B cell (primary cell): ENCODE measurements around the gene FMN1. TPM values are rescaled to one million over a fixed set of nuclear protein-coding genes. Genes with fewer than 3 reads are reported as not detected.

Experiments used
- ATAC-seq: fragments of 200-7000 bp; cut with Tn5 transposase; one replicate; pipeline ENCODE4 v1.10.0; 2021; ENCODE audit warnings: low read depth, mild to moderate bottlenecking, moderate number of reproducible peaks, moderate library complexity
- CTCF ChIA-PET: fragments of 350-600 bp; sonication (Branson Sonifier 250); formaldehyde crosslinking; loops from one replicate; lab custom pipeline; 2021; ENCODE audit warnings: antibody characterized with exemption, inconsistent platforms; lab: Charles Lee
- POLR2A ChIA-PET: fragments of 350-600 bp; sonication (Branson Sonifier 250); formaldehyde crosslinking; loops from one replicate; lab custom pipeline; 2021; ENCODE audit warnings: antibody characterized with exemption; lab: Charles Lee
- DNase-seq: peaks from one replicate; pipeline ENCODE4 v3.0.0; 2013
- H2AFZ ChIP-seq: 2 replicates; pipeline ENCODE4 v1.6.1; 2012; ENCODE audit warnings: mild to moderate bottlenecking, low read depth, low read length; ENCODE audit not compliant: insufficient read depth, poor library complexity, severe bottlenecking
- H3K27ac ChIP-seq, 2 donors: 1 replicate in 1 of 2; 2 replicates in 1 of 2; pipeline ENCODE4 v1.5.1; 2012 to 2013; ENCODE audit warnings: low read length in 2 of 2, mild to moderate bottlenecking in 2 of 2, moderate library complexity in 1 of 2
- H3K27me3 ChIP-seq, 4 experiments: fragments of 200-600 bp in 1 of 4; sonication (generic) in 1 of 4; replicated peaks in 1 of 4; 1 replicate in 2 of 4; 2 replicates in 2 of 4; pipeline versions ENCODE4 v1.6.1 to v1.7.0; 2013 to 2016; ENCODE audit warnings: low read length in 3 of 4, mild to moderate bottlenecking in 2 of 4, mixed read lengths in 1 of 4, moderate library complexity in 1 of 4; ENCODE audit not compliant: insufficient read depth in 4 of 4, control insufficient read depth in 3 of 4; ENCODE audit errors: control extremely low read depth in 1 of 4
- H3K36me3 ChIP-seq, 2 experiments: replicated peaks in 1 of 2; 1 replicate in 1 of 2; 2 replicates in 1 of 2; pipeline versions ENCODE4 v1.6.1 to v1.7.1; 2013; ENCODE audit warnings: low read length in 1 of 2; ENCODE audit not compliant: insufficient read depth in 2 of 2, control insufficient read depth in 1 of 2; ENCODE audit errors: control extremely low read depth in 1 of 2, extremely low read depth in 1 of 2
- H3K4me1 ChIP-seq, 2 donors: fragments of 200-600 bp in 1 of 2; sonication (generic) in 1 of 2; 1 replicate in 1 of 2; 2 replicates in 1 of 2; pipeline versions ENCODE4 v1.5.1 to v1.6.1; 2013 to 2017; ENCODE audit warnings: low read length in 2 of 2; ENCODE audit not compliant: control insufficient read depth in 2 of 2, insufficient read depth in 2 of 2
- H3K4me2 ChIP-seq: replicated peaks from 2 replicates; pipeline ENCODE3; 2012; ENCODE audit warnings: mild to moderate bottlenecking, low read depth, low read length; ENCODE audit not compliant: poor library complexity, severe bottlenecking
- H3K4me3 ChIP-seq, 5 experiments: fragments of 200-600 bp in 1 of 5; sonication (generic) in 1 of 5; 1 replicate in 3 of 5; 2 replicates in 2 of 5; pipeline versions ENCODE4 v1.5.1 to v1.7.0; 2011 to 2016; ENCODE audit warnings: low read length in 4 of 5, mild to moderate bottlenecking in 4 of 5, low read depth in 2 of 5, control low read depth in 1 of 5, moderate library complexity in 1 of 5; ENCODE audit not compliant: insufficient read depth in 1 of 5; ENCODE audit errors: control extremely low read depth in 1 of 5, extremely low read depth in 1 of 5
- H3K79me2 ChIP-seq: fragments of 200-600 bp; sonication (generic); one replicate; pipeline ENCODE4 v1.6.0; 2016; ENCODE audit warnings: low read length; ENCODE audit not compliant: control insufficient read depth, insufficient read depth
- H3K9ac ChIP-seq: fragments of 200-600 bp; sonication (generic); 2 replicates; pipeline ENCODE4 v1.6.1; 2017; ENCODE audit warnings: mild to moderate bottlenecking, low read length, moderate library complexity
- H3K9me3 ChIP-seq, 3 donors: one replicate each; pipeline versions ENCODE4 v1.6.1 to v1.7.1; 2013; ENCODE audit warnings: low read length in 2 of 3; ENCODE audit not compliant: control insufficient read depth in 2 of 3, insufficient read depth in 1 of 3; ENCODE audit errors: control extremely low read depth in 1 of 3
- H4K20me1 ChIP-seq: 2 replicates; pipeline ENCODE4 v1.6.0; 2012; ENCODE audit warnings: mild to moderate bottlenecking, low read length; ENCODE audit not compliant: insufficient read depth, control insufficient read depth, poor library complexity, severe bottlenecking
- H3K27ac Mint-ChIP-seq: one replicate; pipeline ENCODE4 v1.8.0; 2021; ENCODE audit warnings: mixed read lengths
- H3K27me3 Mint-ChIP-seq: one replicate; pipeline ENCODE4 v1.8.0; 2021; ENCODE audit warnings: mixed read lengths
- H3K4me1 Mint-ChIP-seq: one replicate; pipeline ENCODE4 v1.8.0; 2021; ENCODE audit warnings: mixed read lengths
- H3K4me3 Mint-ChIP-seq: one replicate; pipeline ENCODE4 v1.8.0; 2021; ENCODE audit warnings: mixed read lengths
- H3K9me3 Mint-ChIP-seq: one replicate; pipeline ENCODE4 v1.8.0; 2022; ENCODE audit warnings: mixed read lengths; ENCODE audit not compliant: insufficient read depth
- EZH2 ChIP-seq: IDR thresholded peaks from 2 replicates; pipeline ENCODE4 v1.6.1; 2012; ENCODE audit warnings: borderline replicate concordance, low read depth, mild to moderate bottlenecking, moderate library complexity, low read length; ENCODE audit not compliant: insufficient read depth, poor library complexity, severe bottlenecking
- WGBS: methylation state at CpG from one replicate; pipeline ENCODE4 v1.1.5; 2013; ENCODE audit warnings: missing lambda C conversion rate; ENCODE audit not compliant: insufficient coverage; 5-methylcytosine and 5-hydroxymethylcytosine counted together
- intact Hi-C: fragments of 100-400 bp; cut with micrococcal nuclease; formaldehyde crosslinking; loops from one replicate; pipeline ENCODE4 v1.10.0; 2022
- polyA plus RNA-seq: library from polyadenylated mRNA; depleted of rRNA; stranded (reverse); fragments of >200 nt; gene quantifications from 2 replicates; pipeline ENCODE4 v1.2.3, GENCODE V29; 2012
- total RNA-seq, 2 donors: library from RNA; stranded (reverse); fragments of 120-200 nt in 1 of 2; gene quantifications; 1 replicate in 1 of 2; 2 replicates in 1 of 2; pipeline versions ENCODE4 v1.2.3 to v1.2.4, GENCODE V29; 2013 to 2022
- TF ChIP-seq, protein P1 (sequence below): fragments of 200-600 bp; IDR thresholded peaks from one replicate; pipeline ENCODE4 v1.8.0; 2022; ENCODE audit warnings: antibody characterized with exemption, mild to moderate bottlenecking

FMN1 gene
- total and polyA plus RNA-seq, 2 donors (not counting 1 experiment from before 2014, with no cell fraction given): 0.21 to 0.96 TPM

DNA sequence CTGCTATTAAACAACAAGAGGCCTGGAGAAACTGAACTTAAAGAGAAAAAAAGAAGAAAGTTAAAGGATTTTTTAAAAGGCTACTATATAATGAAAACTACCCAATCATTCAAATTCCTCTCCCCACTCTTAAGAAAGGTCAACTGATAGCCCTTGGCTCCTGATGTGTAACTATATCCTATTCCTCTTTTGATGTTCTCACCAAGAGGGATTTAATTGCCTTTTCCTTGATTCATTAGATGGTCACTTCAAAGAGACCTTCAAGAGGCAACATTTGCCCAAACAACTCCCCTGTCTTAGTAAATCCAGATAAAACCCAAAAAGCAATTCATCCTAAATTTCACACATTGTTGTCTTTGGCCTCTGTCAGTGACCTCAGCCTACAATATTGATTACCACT, 86.0 kb downstream of the FMN1 start:
- Mint-ChIP-seq H3K4me1 (no peaks in the 10 kb centered on the region), H3K27ac (no peak overlapping the region), H3K27me3 (peaks cover 28% of the 10 kb centered on the region), H3K9me3 (peaks cover 3% of the 10 kb centered on the region), H3K4me3 (no peak overlapping the region)
- H3K4me2 ChIP-seq: no peak overlapping the region
- no peaks in the 10 kb centered on the region for H4K20me1 ChIP-seq
- intact Hi-C loops: no loop called here
- H3K4me3 ChIP-seq: no peak overlapping the region
- H3K9ac ChIP-seq: no peak overlapping the region
- no peaks in the 10 kb centered on the region for H3K36me3 ChIP-seq
- CTCF ChIA-PET: interaction anchor here (0.7 kb wide), 1 partner anchor 17 kb away, joined by 3 read pairs; no protein-coding TSS in a partner anchor
- no peak overlapping the region for H2AFZ ChIP-seq
- no peaks in the 10 kb centered on the region for H3K9me3 ChIP-seq
- H3K27ac ChIP-seq: no peak overlapping the region
- no peaks in the 10 kb centered on the region for H3K79me2 ChIP-seq
- no peaks in the 10 kb centered on the region for H3K27me3 ChIP-seq
- no peak for DNase-seq
- no peaks in the 10 kb centered on the region for H3K4me1 ChIP-seq
- POLR2A ChIA-PET: no interaction called here
- no peak for ATAC-seq
- TF ChIP-seq, protein P1, sequence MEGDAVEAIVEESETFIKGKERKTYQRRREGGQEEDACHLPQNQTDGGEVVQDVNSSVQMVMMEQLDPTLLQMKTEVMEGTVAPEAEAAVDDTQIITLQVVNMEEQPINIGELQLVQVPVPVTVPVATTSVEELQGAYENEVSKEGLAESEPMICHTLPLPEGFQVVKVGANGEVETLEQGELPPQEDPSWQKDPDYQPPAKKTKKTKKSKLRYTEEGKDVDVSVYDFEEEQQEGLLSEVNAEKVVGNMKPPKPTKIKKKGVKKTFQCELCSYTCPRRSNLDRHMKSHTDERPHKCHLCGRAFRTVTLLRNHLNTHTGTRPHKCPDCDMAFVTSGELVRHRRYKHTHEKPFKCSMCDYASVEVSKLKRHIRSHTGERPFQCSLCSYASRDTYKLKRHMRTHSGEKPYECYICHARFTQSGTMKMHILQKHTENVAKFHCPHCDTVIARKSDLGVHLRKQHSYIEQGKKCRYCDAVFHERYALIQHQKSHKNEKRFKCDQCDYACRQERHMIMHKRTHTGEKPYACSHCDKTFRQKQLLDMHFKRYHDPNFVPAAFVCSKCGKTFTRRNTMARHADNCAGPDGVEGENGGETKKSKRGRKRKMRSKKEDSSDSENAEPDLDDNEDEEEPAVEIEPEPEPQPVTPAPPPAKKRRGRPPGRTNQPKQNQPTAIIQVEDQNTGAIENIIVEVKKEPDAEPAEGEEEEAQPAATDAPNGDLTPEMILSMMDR: no peak
- no peak for TF ChIP-seq EZH2

DNA sequence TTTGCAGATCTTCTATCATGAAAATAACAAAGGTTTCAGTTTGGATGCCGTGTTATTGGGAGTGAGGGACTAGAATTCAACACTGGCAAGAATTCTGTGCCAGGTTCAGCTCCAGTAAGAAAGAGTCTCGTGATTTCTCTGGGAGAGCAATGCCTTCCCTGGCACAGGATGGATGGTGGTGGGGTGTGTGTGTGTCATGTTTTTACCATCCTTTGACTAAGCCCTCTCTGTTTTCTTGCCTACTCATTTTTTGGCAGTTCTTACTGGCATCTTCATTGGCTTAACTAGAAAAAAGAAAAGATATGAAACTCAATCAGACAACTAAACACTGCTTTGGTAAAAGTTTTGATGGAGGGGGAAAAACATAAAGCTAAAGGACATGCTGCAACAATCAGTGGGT, 86.6 kb downstream of the FMN1 start:
- Histone ChIP-seq H3K79me2 (no peaks in the 10 kb centered on the region), H3K36me3 (no peaks in the 10 kb centered on the region), H2AFZ (no peak overlapping the region), H3K4me2 (no peak overlapping the region), H3K9me3 (no peaks in the 10 kb centered on the region), H3K27ac (no peak overlapping the region), H3K4me1 (no peaks in the 10 kb centered on the region), H3K9ac (no peak overlapping the region), H3K4me3 (no peak overlapping the region), H3K27me3 (no peaks in the 10 kb centered on the region), H4K20me1 (no peaks in the 10 kb centered on the region)
- WGBS: 78% methylated on average over 1 of the region's 2 CpGs
- TF ChIP-seq, protein P1: no peak
- no peak for TF ChIP-seq EZH2
- Mint-ChIP-seq H3K4me1 (no peaks in the 10 kb centered on the region), H3K9me3 (peaks cover 3% of the 10 kb centered on the region), H3K27me3 (peaks cover 28% of the 10 kb centered on the region), H3K27ac (no peak overlapping the region), H3K4me3 (no peak overlapping the region)
- CTCF ChIA-PET: interaction anchor here (0.7 kb wide), 1 partner anchor 17 kb away, joined by 3 read pairs; no protein-coding TSS in a partner anchor
- ATAC-seq: no peak
- intact Hi-C loops: no loop called here
- POLR2A ChIA-PET: no interaction called here
- no peak for DNase-seq
